ENCODE measurements around the gene LZTR1. TPM values are rescaled to one million over a fixed set of nuclear protein-coding genes. Genes with fewer than 3 reads are reported as not detected.
A peak's percentile ranks its signal among the peaks of the same experiment; 100 is the strongest.

The LZTR1 gene
- total and polyA plus RNA-seq, 2 experiments from 2014 or later = 29.7 to 80.1 TPM

DNA sequence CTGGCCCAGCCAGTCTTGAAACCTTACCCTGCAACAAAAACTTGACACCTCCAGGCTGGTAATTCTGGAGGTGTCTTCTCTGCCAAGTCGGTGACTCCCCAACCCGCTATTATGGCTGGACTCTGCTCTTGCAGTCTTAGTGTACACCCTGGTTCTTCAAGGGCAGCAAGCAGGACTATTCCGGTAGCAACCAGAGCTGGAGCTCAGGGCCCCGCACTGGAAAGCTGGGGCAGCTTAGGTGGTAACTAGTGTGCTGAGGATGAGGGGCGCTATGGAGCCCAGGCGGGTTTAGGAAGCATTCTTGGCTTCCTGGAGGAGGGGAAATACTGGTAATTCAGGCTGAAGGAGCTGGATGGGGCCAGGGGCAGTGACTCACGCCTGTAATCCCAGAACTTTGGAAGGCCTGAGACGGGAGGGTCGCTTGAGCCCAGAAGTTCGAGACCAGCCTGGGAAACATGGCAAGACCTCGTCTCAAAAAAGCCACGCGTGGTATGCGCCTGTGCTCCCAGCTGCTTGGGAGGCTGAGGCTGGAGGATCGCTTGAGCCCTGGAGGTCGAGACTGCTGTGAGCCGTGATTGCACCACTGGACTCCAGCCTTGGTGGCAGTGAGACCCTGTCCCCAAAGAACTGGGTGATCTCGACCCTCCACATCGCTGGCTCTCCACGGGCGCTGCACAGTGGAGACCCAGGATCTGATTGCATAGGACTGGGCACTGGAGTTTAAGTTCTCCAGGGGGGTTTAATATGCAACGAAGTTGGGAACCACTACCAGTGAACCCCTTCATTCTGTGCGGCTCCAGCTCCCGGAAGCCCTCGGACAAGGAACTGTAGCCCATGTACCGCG is 25.6 kb upstream of the LZTR1 start:
- peak overlapping the region; percentile 18; the same call in 1 of the 2 replicates for H3K27ac ChIP-seq
- H4K20me1 ChIP-seq (ENCODE audit: insufficient read depth) = no peaks in the 10 kb centered on the region
- DNase-seq = peak; percentile 64
- no peaks in the 10 kb centered on the region for H3K9me3 ChIP-seq (ENCODE audit: low read depth)
- H3K4me2 ChIP-seq (ENCODE audit: unreplicated experiment) = peak overlapping the region; percentile 79
- TF ChIP-seq EZH2 (IDR thresholded peaks at IDR 0.05; ENCODE audit: insufficient read depth, poor library complexity, severe bottlenecking) (no peak), EZH2phosphoT487 (IDR thresholded peaks at IDR 0.05; ENCODE audit: insufficient read depth, low read depth) (no peak)
- H3K36me3 ChIP-seq (ENCODE audit: low read depth) = peaks cover 12% of the 10 kb centered on the region; the same call in 1 of the 2 replicates
- H3K4me1 ChIP-seq (ENCODE audit: insufficient read depth) = 0 out of 2 replicates have a peak, but pooled peaks cover 15% of the 10 kb centered on the region
- H3K27me3 ChIP-seq (replicated peaks; ENCODE audit: insufficient read depth) = no peaks in the 10 kb centered on the region
- peaks cover 36% of the 10 kb centered on the region for H3K79me2 ChIP-seq (ENCODE audit: insufficient read depth)
- WGBS, 2 experiments (ENCODE audit: low coverage in 1 of 2, low lambda C conversion rate in 2 of 2, missing lambda C conversion rate in 2 of 2) = 26 to 27% methylated on average over 26 to 27 of the region's 27 CpGs
- H3F3A ChIP-seq (ENCODE audit: insufficient read depth) = no peaks in the 10 kb centered on the region
- no peaks in the 10 kb centered on the region for H3K9me2 ChIP-seq (ENCODE audit: insufficient read depth)
- peak overlapping the region; percentile 82 for H3K9ac ChIP-seq
- in situ Hi-C loops (cut with MboI) = no loop called here
- H2AFZ ChIP-seq = peak overlapping the region; percentile 84
- H3K4me3 ChIP-seq = peak overlapping the region; percentile 83

DNA sequence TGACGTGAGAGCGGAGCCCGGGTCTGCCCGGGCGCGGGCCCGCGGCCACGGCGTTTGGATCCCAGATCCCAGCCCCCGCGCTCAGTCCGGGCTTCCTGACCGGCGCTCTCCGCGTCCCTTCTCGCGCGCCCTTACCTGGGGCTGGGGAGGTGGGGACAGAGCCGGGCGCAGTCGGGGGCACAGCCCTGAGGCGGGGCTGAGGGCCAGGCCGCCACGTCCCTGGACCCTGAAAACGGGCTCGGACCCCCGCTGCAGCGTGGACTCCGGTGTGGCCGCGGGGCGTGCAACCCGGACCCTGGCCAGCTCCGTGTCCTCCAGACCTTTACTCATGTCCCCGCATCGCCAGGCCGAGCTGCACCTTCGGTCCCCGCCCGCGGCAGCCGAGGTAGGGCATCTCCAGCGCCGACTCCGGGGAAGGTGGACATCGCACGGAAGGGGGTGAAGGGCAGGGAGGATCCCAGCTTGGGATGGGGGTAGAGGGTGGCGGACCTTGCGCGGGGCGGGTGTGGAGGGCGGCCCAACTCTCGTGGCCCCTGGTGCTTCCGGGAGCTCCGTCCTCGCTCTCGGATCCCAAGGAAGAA is 24.9 kb upstream of the LZTR1 start:
- Histone ChIP-seq H3K79me2 (ENCODE audit: insufficient read depth) (peaks cover 29% of the 10 kb centered on the region), H3K9me3 (ENCODE audit: low read depth) (no peaks in the 10 kb centered on the region), H3K4me2 (ENCODE audit: unreplicated experiment) (peak overlapping the region; percentile 79), H3K27ac (peak overlapping the region; percentile 18; the same call in 1 of the 2 replicates), H2AFZ (peak overlapping the region; percentile 84), H3K4me3 (peak overlapping the region; percentile 83), H3K9ac (peak overlapping the region; percentile 82), H3K27me3 (replicated peaks; ENCODE audit: insufficient read depth) (no peaks in the 10 kb centered on the region), H3K9me2 (ENCODE audit: insufficient read depth) (no peaks in the 10 kb centered on the region), H4K20me1 (ENCODE audit: insufficient read depth) (no peaks in the 10 kb centered on the region), H3K4me1 (ENCODE audit: insufficient read depth) (0 out of 2 replicates have a peak, but pooled peaks cover 15% of the 10 kb centered on the region), H3K36me3 (ENCODE audit: low read depth) (peaks cover 5% of the 10 kb centered on the region; the same call in 1 of the 2 replicates), H3F3A (ENCODE audit: insufficient read depth) (no peaks in the 10 kb centered on the region)
- in situ Hi-C loops (cut with MboI) = no loop called here
- TF ChIP-seq EZH2 (IDR thresholded peaks at IDR 0.05; ENCODE audit: insufficient read depth, poor library complexity, severe bottlenecking) = no peak
- no peak for TF ChIP-seq EZH2phosphoT487 (IDR thresholded peaks at IDR 0.05; ENCODE audit: insufficient read depth, low read depth)
- peak; percentile 67 for DNase-seq
- 2% methylated on average over 44 to 52 of the region's 59 CpGs for WGBS, 2 experiments (ENCODE audit: low coverage in 1 of 2, low lambda C conversion rate in 2 of 2, missing lambda C conversion rate in 2 of 2)

DNA sequence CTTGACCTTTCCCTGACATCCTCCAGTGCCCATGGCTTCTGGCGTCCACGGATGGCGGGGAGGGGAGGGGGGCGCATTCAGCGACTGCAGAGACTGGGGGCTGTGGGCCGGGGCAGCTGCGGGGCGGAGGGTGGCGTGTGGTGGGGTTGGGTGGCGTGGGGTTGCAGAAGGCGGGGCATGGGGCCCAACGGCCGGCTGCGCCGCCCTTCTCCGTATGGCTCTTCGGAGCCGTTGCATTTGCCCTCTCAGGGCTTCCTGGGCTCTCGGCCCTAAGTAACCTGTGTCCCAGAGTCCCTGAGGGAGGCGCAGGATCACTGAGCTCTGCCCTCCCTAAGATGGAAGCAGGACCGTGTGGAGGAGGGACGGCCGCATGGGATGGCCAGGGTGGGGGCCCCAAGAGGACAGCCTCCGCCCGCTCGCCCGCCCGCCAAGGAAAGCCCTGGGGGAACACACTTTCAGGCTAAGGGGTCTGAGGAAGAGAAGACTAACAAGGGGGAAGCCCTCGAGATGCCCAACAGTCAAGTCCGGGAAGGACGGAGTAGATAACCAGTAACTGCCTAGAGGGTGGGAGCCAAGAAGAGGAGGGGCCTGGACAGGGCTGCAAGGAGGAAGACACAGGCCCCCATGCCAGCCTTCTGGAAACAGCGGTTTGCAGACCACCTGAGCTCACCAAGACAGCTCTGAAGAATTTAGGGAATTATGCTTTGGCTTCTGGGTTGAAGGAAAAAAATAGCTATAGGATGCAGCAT is 24.2 kb upstream of the LZTR1 start:
- DNase-seq = peak; percentile 63
- H3K4me1 ChIP-seq (ENCODE audit: insufficient read depth) = 0 out of 2 replicates have a peak, but pooled peaks cover 15% of the 10 kb centered on the region
- no peaks in the 10 kb centered on the region; the same call in 1 of the 2 replicates for H3K36me3 ChIP-seq (ENCODE audit: low read depth)
- peak overlapping the region; percentile 83 for H3K4me3 ChIP-seq
- H3K27ac ChIP-seq = no peak overlapping the region
- WGBS, 2 experiments (ENCODE audit: low coverage in 1 of 2, low lambda C conversion rate in 2 of 2, missing lambda C conversion rate in 2 of 2) = 4 to 9% methylated on average over 17 to 31 of the region's 32 CpGs
- no peaks in the 10 kb centered on the region for H3K9me3 ChIP-seq (ENCODE audit: low read depth)
- no peaks in the 10 kb centered on the region for H3K27me3 ChIP-seq (replicated peaks; ENCODE audit: insufficient read depth)
- H3F3A ChIP-seq (ENCODE audit: insufficient read depth) = no peaks in the 10 kb centered on the region
- no peaks in the 10 kb centered on the region for H3K9me2 ChIP-seq (ENCODE audit: insufficient read depth)
- no peaks in the 10 kb centered on the region for H4K20me1 ChIP-seq (ENCODE audit: insufficient read depth)
- TF ChIP-seq EZH2 (IDR thresholded peaks at IDR 0.05; ENCODE audit: insufficient read depth, poor library complexity, severe bottlenecking) (no peak), EZH2phosphoT487 (IDR thresholded peaks at IDR 0.05; ENCODE audit: insufficient read depth, low read depth) (no peak)
- peaks cover 22% of the 10 kb centered on the region for H3K79me2 ChIP-seq (ENCODE audit: insufficient read depth)
- peak overlapping the region; percentile 84 for H2AFZ ChIP-seq
- in situ Hi-C loops (cut with MboI) = no loop called here
- H3K9ac ChIP-seq = peak overlapping the region; percentile 82
- H3K4me2 ChIP-seq (ENCODE audit: unreplicated experiment) = peak overlapping the region; percentile 79

Data from GM23248 (cell line).